GM19238 (cell line): ENCODE results near the gene NRG3.
"Not testable (repeated sequence)": the region's sequence is repeated elsewhere in the genome, so short reads cannot be mapped to it uniquely, and the experiment has no call there.

Experiments
- DNase-seq: peaks from one replicate; pipeline ENCODE4 v3.0.0; 2011; ENCODE audit warnings: low spot score; ENCODE audit not compliant: insufficient read length

Gene NRG3

GRCh38 chr10:82961864-82962263 lies 1086.9 kb downstream of the NRG3 start:
- no peak for DNase-seq

- DNase-seq, result no peak
Observed at GRCh38 chr10:82966130-82966529, 1091.1 kb downstream of the NRG3 start.

GRCh38 chr10:82968533-82968932 lies 1093.5 kb downstream of the NRG3 start:
- DNase-seq, result no peak

GRCh38 chr10:82969405-82969804 lies 1094.4 kb downstream of the NRG3 start:
- no peak for DNase-seq

GRCh38 chr10:82980321-82980720 lies 1105.3 kb downstream of the NRG3 start:
- DNase-seq, result no peak

- DNase-seq, result no peak
Observed at GRCh38 chr10:82981137-82981723, 1106.2 kb downstream of the NRG3 start.

DNA sequence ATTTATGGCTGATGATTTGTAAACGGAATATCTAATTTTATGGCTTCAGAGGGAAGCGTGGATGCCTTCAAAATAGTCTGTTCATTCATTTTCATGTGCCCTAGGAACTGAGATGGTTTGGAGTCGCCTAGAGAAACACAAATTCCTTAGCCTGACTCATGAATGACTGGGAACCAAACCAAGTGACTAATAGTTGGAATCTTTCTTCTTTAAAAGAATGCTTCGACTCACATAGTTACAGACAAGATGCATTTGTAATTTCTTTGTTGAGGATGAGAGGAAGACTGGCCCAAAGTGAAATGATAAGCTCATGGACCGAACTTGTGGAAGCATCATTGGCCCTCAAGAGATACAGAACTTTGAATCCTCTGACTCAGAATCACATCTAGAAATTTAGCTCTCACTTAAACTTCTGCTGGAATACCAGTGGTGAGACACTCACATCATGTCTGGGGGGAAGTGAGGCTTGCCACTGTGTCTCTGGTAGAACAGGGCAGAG lies 1107.2 kb downstream of the NRG3 start:
- DNase-seq, result no peak

GRCh38 chr10:82986216-82986615 lies 1111.2 kb downstream of the NRG3 start:
- DNase-seq, result no peak

GRCh38 chr10:83006479-83006878 lies 1131.5 kb downstream of the NRG3 start:
- DNase-seq, result not testable (repeated sequence)

DNA sequence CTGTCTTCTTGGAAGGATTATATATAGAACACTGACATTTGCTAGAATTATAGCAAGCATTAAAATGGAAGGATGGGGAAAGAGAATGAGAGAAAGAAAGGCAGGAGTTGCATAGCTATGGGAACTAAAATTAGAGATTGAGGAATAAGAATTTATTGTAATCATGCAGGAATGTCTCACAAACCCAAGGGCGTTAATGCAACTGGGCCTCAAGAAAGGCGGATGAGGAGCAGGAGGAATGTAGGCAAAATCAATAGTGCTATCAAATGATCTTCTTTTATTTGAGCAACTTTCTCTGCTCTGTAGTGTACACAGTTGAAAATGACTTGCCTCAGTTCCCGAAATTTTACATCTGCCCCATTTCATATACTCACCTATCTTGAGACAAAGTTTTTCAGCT lies 1132.5 kb downstream of the NRG3 start:
- no peak for DNase-seq

DNA sequence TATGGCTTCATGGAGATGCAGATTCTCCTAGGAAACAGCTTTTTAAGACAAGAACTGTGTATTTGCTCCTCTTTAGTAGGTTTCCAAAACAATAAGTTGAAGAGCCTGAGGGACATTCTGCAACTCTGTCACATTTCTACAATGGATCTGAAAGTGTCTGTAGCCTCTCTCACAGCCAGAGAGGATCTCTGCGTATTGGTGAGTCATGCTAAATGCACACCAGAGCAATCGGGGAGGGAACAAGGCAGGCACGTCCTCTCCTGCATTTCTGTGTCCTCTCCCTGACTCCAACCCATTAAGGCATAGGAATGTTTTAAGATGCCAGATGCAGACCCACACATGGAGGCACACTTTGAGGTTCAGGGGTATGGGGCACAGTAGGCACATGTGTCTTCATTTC lies 1137.9 kb downstream of the NRG3 start:
- DNase-seq, result no peak

DNA sequence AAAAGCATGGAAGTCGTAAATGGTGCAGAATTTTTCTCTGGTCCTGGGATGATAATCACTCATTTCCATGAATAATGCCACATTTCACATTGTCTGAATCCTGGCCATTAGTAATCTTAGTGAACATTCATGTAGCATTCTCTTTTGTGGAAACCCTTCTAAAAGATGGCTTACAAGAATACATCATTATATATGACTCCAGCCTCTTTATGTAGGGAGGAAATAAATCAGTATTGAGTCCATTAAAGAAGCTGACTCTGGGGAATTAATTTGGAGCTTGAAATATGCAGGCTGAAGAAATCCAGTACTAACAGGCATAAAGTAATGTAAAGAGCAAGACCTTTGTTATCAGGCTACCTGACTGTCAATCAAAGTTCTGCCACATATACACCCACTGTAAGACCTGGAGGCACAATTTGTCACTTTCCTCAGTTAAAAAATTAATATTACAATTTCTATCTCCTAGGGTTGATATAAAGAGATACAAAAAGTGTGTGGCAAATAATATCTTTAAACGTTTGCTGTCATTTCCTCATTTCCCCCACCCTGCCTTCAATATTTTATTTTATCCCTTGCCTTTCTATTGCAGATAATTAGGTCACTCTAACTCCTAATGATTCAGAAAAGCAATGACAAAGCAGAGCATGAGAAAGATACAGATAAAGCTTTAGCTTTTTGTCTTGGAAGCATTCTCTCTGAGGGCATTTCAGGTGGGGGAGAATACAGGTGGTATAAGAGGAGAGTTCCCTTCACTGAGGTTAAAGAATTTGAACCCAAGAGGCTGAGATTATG lies 1142.3 kb downstream of the NRG3 start:
- no peak for DNase-seq

- no peak for DNase-seq
Observed at GRCh38 chr10:83023662-83024061, 1148.7 kb downstream of the NRG3 start.
